ENCODE data around the gene WDR70.
"Not testable (repeated sequence)": the region's sequence is repeated elsewhere in the genome, so short reads cannot be mapped to it uniquely, and the experiment has no call there.

WDR70 gene

GRCh38 chr5:37454402-37455055 lies 75.4 kb downstream of the WDR70 start:
- DNase-seq, result not testable (repeated sequence)

DNA sequence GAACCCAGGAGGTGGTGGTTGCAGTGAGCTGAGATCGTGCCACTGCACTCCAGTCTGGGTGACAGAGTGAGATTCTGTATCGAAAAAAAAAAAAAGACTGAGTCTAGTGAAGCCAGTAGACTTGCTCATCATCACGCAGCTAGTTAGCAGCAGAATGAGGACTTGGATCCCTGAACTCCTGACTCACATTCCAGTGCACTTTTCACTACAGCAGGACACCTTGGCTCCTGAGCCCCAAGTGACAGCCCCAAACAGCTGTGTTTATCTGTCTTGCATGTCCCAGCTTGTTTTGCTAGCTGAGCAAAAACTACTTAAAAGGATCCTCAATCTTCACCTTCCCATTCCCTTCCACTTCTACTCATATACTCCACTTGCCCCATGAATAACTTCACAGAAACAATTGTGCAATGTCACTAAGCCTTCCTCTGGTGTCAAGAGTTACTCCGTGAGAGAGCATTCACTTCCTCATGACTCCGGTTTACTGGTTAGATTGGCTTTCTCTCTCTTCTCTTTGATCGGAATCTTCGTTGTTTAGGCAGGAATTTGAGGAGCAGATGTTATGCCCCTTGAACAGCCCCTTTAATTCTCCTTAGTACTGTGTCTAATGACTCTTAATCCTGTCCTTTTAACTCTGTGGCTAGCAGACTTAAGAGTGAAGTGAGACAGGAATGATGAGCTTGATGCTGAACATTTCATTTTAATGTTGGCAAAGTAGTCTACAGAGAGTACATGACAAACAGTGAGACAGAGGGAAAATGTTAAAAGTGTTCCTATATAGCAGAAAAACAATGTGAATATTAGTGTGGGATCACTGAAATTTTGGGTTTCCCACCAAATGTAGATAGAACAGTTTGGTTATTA lies 84.3 kb downstream of the WDR70 start:
- DNase-seq, result peak; percentile 42

- DNase-seq, result not testable (repeated sequence)
Measured at GRCh38 chr5:37464581-37464980, 85.5 kb downstream of the WDR70 start.

GRCh38 chr5:37469383-37469782 lies 90.3 kb downstream of the WDR70 start:
- DNase-seq, result not testable (repeated sequence)

DNA sequence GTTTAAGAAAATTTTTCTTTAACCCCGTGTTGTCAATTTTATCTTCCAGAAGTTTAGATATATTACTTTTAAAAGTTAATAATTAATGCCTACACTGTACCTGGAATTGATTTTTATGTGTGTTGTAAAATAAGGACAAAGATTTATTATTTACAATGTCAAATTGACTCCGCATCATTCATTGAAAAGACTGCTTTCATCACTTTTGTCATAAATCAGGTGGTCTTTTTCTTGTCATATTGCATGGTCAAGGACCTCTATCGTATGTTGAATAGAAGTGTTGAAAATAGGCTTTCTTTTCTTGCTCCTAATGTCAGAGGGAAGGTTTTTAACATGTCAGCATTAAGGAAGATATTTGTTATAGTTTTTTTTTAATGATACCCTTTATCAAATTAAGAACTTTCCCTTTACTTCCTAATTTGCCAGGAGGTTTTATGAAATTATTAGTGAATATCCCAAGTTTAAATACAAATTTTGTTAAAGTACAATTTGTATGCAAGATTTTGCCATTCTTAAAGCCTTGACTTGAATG lies 92.6 kb downstream of the WDR70 start:
- no peak for DNase-seq

- no peak for DNase-seq
Measured at GRCh38 chr5:37477426-37477825, 98.3 kb downstream of the WDR70 start.

DNA sequence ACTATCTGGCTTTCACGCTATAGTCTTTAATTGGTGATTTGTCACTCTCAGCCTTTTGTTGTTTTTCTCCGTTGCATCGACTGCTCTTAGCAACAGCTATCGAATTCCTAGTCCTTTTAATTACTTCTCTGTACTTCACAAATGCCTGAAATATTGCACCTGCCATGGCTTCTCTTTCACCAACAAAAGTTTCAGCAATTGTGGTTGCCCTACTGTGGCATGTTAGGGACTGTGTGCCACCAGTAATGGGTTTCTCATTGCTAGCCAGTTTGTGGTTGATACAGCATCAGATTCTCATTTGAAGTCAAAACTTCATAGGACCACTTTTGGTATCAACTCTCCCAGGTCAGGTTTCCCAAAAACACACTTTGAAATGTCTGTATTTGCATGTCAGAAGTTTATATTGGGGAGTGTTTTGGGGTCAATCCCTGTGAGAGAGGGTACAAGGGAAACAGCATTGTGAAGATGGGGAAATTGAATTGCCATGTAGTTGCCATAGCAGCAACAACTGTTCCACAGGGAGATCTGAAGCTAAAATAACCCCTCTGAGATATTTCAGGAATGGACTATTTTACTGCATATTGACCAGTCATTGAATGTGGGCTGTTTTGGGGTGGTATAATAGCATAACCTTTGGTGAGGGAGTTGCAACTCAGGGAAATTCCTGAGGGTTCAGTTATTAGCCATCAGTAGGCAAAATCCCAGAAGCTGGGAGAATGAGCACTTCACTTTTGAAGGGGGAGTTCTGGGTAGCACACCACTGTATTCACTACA lies 99.2 kb downstream of the WDR70 start:
- DNase-seq, result no peak

DNA sequence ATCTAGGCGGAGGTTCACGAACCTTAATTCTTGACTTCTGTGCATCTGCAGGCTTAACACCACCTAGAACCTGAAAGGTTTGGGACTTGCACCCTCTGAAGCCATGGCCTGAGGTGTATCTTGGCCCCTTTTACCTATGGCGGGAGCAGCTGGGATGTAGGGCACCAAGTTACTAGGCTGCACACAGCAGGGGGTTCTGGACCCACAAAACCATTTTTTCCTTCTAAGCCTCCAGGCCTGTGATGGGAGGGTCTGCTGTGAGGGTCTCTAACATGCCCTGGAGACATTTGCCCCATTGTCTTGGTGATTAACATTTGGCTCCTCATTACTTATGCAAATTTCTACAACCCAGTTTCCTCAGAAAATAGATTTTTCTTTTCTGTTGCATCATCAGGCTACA lies 102.3 kb downstream of the WDR70 start:
- not testable (repeated sequence) for DNase-seq

- no peak for DNase-seq
Measured at GRCh38 chr5:37490120-37490810, 111.1 kb downstream of the WDR70 start.

- DNase-seq, result no peak
Measured at GRCh38 chr5:37490931-37491330, 111.8 kb downstream of the WDR70 start.

GRCh38 chr5:37492778-37493555 lies 113.8 kb downstream of the WDR70 start:
- no peak for DNase-seq

DNA sequence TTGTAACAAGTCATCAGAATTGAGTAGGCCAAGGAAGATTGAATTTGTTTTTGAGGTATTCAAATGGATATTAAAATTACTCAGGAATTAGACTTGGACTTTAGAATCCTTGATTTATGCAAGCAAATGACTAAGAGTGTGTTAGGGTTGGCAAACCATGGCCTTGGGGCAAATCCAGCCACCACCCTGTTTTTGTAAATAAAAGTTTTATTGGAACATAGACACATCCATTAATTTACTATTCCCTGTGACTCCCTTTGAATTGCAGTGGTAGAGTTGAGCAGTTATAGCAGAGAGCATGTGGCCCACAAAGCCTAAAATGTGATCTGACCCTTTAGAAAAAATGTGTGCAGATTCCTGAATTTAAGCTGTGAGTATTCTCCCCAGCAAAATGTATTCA lies 115.6 kb downstream of the WDR70 start:
- no peak for DNase-seq

DNA sequence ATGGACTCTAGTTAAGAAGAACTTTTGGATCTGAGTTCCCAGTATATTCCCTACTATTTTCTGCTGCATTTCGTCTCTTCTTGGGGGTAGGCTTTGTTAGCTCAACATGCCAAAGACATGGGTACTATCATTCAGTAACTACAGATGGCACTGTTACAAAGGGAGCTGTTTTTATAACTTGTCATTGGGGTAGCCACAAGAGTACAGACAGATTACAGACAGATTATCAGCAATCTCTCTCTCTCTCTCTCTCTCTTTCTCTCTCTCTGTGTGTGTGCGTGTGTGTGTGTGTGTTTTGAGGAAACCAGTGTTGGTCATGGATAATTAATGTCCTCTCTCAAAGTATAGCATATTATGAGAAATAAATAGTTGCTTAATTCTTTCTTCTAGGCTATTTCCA lies 116.1 kb downstream of the WDR70 start:
- peak; percentile 81 for DNase-seq

DNA sequence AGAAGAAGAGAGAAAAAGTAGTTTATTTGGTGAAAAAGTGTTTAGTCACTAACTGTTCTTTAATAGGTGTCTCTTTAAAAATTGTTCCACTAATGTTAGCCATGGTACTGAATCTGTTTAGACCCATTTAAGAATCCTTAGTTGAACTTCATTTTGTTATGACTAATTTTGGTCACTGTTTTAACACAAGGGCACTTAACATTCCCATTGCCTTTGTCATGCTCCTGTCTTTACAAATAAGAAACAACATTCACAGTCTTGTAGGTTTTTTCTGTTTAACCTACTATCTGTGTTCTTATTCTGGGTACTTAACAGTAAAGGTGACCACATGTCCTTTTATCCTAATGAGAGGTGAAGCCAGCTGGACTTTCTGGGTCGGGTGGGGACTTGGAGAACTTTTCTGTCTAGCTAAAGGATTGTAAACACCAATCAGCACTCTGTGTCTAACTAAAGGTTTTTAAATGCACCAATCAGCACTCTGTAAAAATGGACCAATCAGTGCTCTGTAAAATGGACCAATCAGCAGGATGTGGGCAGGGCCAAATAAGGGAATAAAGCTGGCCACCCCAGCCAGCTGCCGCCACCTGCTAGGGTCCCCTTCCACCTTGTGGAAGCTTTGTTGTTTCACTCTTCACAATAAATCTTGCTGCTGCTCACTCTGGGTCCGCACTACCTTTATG lies 116.7 kb downstream of the WDR70 start:
- DNase-seq, result no peak

DNA sequence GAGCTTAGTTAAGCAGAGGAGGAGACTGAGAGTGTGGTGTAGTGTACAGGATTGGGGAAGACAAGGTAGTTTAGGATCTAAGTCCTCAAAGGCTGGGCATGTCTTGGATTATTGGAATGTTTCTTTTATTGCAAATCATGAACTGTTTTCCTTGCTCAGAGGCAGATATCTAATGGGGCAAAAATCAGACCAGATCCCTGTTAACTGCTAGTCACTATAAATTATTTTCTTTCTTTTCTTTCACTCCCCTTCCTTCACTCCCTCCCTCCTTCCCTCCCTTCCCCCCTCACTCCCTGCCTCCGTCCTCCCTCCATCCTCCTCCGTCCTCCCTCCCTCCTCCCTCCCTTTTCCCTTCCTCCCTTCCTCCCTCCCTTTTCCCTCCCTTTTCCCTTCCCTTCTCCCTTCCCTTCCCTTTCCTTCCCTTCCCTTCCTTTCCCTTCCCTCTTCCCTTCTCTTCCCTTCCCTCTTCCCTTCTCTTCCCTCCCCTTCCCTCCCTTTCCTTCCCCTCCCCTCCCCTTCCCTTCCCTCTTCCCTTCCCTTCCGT lies 117.9 kb downstream of the WDR70 start:
- no peak for DNase-seq

DNA sequence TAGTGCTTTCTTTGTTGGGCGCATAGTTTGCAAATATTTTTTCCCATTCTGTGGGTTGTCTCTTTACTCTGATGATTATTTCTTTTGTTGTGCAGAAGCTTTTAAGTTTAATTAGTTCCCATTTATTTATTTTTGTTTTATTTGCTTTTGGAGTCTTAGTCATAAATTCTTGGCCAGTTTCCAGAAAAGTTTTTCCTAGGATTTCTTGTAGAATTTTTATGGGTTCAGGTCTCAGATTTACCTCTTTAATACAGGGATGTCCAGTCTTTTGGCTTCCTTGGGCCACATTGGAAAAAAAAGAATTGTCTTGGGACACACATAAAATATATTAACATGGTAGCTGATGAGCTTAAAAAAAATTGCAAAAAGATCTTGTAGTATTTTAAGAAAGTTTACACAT lies 122.0 kb downstream of the WDR70 start:
- DNase-seq, result no peak

- no peak for DNase-seq
Measured at GRCh38 chr5:37506241-37506640, 127.1 kb downstream of the WDR70 start.

- DNase-seq, result no peak
Measured at GRCh38 chr5:37506722-37507121, 127.6 kb downstream of the WDR70 start.

DNA sequence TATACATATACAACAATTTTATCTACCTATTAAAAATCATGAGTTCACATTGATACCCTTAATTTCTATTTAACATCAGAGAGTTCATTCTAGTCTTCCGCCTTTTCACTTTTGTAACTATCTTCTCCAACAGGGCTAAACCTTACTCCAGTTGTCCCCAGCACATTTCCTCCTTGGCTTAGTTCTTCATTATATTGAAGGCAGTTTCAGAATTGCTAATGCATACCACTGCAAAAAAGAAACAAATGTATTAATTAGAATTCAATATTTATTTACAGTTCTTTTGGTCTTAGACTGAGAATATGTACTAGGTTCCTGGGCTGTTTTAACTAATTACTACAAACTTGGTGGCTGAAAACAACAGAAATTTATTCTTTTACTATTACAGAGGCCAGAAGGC lies 132.5 kb downstream of the WDR70 start:
- DNase-seq, result no peak

DNA sequence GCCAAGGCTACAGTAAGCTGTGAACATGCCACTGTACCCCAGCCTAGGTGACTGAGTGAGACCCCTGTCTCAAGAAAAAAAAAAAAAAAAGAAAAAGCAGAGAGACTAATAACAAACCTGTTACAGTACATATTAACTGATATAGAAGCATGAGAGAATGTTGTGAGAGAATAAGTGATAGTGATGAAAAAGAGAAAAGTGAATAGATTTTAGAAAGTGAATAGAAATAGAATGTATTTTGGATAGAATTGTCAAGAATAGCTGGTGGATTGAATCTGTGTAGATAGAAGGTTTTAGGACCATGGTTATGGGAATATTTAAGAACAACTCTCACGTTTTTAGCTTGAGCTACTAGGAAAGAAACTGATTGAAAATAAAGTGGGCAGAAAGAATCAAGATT lies 135.8 kb downstream of the WDR70 start:
- DNase-seq, result no peak

DNA sequence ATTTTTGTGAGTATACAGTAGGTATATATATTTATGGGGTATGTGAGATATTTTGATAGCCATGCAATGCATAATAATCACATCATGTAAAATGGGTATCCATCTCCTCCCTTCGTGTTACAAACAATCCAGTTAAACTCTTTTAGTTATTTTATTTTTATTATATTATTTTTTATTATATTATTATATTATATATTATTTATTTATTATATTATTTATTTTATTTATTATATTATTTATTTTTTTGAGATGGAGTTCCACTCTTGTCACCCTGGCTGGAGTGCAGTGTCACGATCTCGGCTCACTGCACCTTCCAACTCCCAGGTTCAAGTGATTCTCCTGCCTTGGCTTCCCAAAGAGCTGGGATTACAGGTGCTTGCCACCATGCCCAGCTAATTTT lies 138.6 kb downstream of the WDR70 start:
- DNase-seq, result no peak

Data from hematopoietic multipotent progenitor cell treated with erythropoietin and hydrocortisone succinate and interleukin-3 and kit ligand, for 6 days (in vitro differentiated cells).